ENCODE data around the gene FRMD4B.

GRCh38 chr3:69379661-69380060, 6.2 kb downstream of the FRMD4B start:
- no peak for TF ChIP-seq MYC (IDR thresholded peaks at IDR 0.05; ENCODE audit: insufficient read depth, insufficient read length, insufficient replicate concordance, low read length, severe bottlenecking)
- TF ChIP-seq SRF (IDR thresholded peaks at IDR 0.05; ENCODE audit: low read depth in 2 of 2, low read length in 2 of 2): no peak
- TF ChIP-seq, protein P1, sequence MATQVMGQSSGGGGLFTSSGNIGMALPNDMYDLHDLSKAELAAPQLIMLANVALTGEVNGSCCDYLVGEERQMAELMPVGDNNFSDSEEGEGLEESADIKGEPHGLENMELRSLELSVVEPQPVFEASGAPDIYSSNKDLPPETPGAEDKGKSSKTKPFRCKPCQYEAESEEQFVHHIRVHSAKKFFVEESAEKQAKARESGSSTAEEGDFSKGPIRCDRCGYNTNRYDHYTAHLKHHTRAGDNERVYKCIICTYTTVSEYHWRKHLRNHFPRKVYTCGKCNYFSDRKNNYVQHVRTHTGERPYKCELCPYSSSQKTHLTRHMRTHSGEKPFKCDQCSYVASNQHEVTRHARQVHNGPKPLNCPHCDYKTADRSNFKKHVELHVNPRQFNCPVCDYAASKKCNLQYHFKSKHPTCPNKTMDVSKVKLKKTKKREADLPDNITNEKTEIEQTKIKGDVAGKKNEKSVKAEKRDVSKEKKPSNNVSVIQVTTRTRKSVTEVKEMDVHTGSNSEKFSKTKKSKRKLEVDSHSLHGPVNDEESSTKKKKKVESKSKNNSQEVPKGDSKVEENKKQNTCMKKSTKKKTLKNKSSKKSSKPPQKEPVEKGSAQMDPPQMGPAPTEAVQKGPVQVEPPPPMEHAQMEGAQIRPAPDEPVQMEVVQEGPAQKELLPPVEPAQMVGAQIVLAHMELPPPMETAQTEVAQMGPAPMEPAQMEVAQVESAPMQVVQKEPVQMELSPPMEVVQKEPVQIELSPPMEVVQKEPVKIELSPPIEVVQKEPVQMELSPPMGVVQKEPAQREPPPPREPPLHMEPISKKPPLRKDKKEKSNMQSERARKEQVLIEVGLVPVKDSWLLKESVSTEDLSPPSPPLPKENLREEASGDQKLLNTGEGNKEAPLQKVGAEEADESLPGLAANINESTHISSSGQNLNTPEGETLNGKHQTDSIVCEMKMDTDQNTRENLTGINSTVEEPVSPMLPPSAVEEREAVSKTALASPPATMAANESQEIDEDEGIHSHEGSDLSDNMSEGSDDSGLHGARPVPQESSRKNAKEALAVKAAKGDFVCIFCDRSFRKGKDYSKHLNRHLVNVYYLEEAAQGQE (IDR thresholded peaks at IDR 0.05; ENCODE audit: low read depth, low read length): no peak
